ENCODE measurements around the gene SUPT3H.

Gene SUPT3H

GRCh38 chr6:44859901-44860410, 517.8 kb downstream of the SUPT3H start:
- TF ChIP-seq JUND (IDR thresholded peaks at IDR 0.05; ENCODE audit: low read depth), result no peak
- in situ Hi-C loops (cut with HindIII; ENCODE audit: low pct_unique_long_range_greater_than_20kb, low sequenced_read_pairs), result no loop called here
- no peak for DNase-seq (ENCODE audit: low read depth in 1 of 2, low spot score in 1 of 2)

DNA sequence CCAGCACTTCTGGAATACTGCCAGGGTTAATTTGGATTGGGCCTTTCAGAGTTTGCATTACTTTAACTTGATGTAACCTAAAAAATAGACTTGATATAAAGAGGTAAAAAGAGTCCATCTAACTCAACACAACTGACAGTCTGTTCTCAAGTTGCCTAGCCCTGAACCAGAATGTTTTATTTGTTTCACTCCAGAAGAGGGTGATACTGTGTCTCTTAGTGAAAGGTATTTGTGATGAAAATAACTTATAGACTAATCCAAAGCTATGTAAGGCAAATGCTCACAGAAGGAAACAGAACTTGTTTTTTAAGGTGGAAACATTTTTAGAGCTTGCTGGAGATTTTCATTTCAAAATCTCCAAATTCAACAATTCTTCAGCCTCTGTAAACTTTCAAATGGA, 518.7 kb downstream of the SUPT3H start:
- TF ChIP-seq JUND (IDR thresholded peaks at IDR 0.05; ENCODE audit: low read depth), result no peak
- DNase-seq (ENCODE audit: low read depth in 1 of 2, low spot score in 1 of 2), result peak in 1 of 2 experiments; percentile 35
- in situ Hi-C loops (cut with HindIII; ENCODE audit: low pct_unique_long_range_greater_than_20kb, low sequenced_read_pairs), result no loop called here

DNA sequence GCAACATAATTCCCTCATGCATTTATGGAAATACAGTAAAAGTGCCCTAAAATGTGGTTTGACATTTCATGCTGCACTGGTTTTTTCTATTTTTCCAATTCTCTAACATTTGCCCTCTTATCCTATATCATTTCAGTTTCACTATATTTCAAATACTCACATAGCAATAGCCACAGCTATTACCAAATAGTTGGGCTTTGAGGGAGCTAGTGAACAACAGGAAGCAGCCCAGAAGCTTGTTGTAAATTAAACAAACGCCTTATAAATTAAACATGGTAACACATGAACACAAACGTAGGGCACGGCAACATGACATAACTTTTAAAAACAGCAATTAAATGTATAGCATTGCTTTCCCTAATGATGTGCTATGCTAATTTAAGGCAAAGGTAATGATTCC, 521.3 kb downstream of the SUPT3H start:
- in situ Hi-C loops (cut with HindIII; ENCODE audit: low pct_unique_long_range_greater_than_20kb, low sequenced_read_pairs), result no loop called here
- TF ChIP-seq JUND (IDR thresholded peaks at IDR 0.05; ENCODE audit: low read depth), result no peak
- no peak for DNase-seq (ENCODE audit: low read depth in 1 of 2, low spot score in 1 of 2)

GRCh38 chr6:44855562-44856411, 521.9 kb downstream of the SUPT3H start:
- DNase-seq (ENCODE audit: low read depth in 1 of 2, low spot score in 1 of 2), result no peak
- in situ Hi-C loops (cut with HindIII; ENCODE audit: low pct_unique_long_range_greater_than_20kb, low sequenced_read_pairs), result no loop called here
- TF ChIP-seq JUND (IDR thresholded peaks at IDR 0.05; ENCODE audit: low read depth), result no peak

DNA sequence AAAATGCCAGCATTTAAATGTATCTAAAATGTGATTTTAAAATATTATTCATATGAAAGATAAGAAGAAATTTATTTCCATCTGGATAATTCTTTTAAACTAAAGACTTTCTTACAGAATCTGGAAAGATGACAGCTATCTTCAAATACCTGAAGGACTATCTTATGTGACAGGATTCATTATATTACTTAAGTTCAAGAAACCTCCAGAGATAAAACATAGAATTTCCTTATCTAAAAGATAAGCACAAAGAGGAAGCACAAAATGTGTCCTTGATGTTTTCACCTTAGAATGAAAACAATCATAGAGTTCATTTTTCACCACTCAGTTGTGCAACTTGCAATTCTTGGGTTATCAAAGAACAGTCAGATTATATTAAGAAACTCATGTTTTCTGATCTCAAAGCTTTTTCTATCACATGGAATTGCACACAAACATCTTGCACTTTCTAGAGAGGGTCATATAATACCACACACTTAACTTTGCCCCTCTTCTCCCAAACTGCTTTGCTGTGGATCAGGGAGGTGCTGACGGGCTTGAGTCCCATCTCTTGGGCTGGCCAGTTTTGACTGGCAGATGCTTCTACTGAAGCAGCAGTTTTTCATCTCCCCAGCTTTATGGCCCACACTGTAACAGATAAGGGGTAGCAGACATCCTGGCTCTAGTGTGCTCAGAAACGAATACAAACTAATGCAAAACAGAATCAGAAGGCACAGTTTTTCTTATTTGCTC, 522.9 kb downstream of the SUPT3H start:
- no peak for TF ChIP-seq JUND (IDR thresholded peaks at IDR 0.05; ENCODE audit: low read depth)
- DNase-seq (ENCODE audit: low read depth in 1 of 2, low spot score in 1 of 2), result no peak
- in situ Hi-C loops (cut with HindIII; ENCODE audit: low pct_unique_long_range_greater_than_20kb, low sequenced_read_pairs), result no loop called here

- DNase-seq (ENCODE audit: low read depth in 1 of 2, low spot score in 1 of 2), result no peak
- in situ Hi-C loops (cut with HindIII; ENCODE audit: low pct_unique_long_range_greater_than_20kb, low sequenced_read_pairs), result no loop called here
- TF ChIP-seq JUND (IDR thresholded peaks at IDR 0.05; ENCODE audit: low read depth), result no peak
These were observed 526.6 kb downstream of the SUPT3H start for GRCh38 chr6:44851176-44851575.

GRCh38 chr6:44850312-44850711, 527.4 kb downstream of the SUPT3H start:
- in situ Hi-C loops (cut with HindIII; ENCODE audit: low pct_unique_long_range_greater_than_20kb, low sequenced_read_pairs), result no loop called here
- no peak for TF ChIP-seq JUND (IDR thresholded peaks at IDR 0.05; ENCODE audit: low read depth)
- DNase-seq (ENCODE audit: low read depth in 1 of 2, low spot score in 1 of 2), result no peak

GRCh38 chr6:44849806-44850205, 527.9 kb downstream of the SUPT3H start:
- DNase-seq (ENCODE audit: low read depth in 1 of 2, low spot score in 1 of 2), result no peak

DNA sequence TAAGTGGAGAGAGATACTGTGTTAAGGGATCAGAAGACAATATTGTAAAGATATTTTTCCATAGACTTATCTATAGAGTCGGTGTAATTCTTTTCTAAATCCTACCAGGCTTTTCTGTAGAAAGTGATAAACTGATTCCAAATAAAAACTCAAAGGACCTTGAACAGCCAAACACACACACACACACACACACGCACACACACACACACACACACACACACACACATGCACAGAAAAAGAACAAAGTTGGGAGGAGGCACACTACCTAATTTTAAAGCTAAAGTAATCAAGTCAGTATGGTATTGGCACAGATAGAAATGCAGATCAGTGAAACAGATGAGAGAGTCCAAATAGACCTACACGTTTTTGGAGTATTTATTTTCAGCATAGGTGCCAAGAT, 534.0 kb downstream of the SUPT3H start:
- in situ Hi-C loops (cut with HindIII; ENCODE audit: low pct_unique_long_range_greater_than_20kb, low sequenced_read_pairs), result no loop called here
- no peak for DNase-seq (ENCODE audit: low read depth in 1 of 2, low spot score in 1 of 2)
- TF ChIP-seq JUND (IDR thresholded peaks at IDR 0.05; ENCODE audit: low read depth), result no peak

More at GRCh38 chr6:44849806-44850205, 527.9 kb downstream of the SUPT3H start:
- in situ Hi-C loops (cut with HindIII; ENCODE audit: low pct_unique_long_range_greater_than_20kb, low sequenced_read_pairs), result no loop called here
- TF ChIP-seq JUND (IDR thresholded peaks at IDR 0.05; ENCODE audit: low read depth), result no peak

DNA sequence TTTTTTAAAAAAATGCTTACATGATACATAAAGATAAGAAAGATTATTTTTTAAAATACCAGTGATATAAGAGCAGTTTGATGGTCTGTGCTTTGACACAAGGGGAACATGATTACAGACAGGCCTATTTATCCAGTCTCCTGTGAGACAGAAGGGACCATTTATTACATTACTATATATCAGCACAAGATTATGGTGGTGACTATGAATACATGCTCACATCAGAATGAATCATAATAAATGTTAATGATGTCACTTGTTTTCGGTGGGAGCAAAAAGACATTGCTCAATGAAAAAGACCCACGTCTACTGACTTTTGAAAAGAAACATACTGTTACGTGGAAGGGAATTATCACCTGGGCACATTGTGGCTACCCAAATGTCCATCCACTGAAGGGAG, 535.1 kb downstream of the SUPT3H start:
- DNase-seq (ENCODE audit: low read depth in 1 of 2, low spot score in 1 of 2), result no peak
- no peak for TF ChIP-seq JUND (IDR thresholded peaks at IDR 0.05; ENCODE audit: low read depth)
- in situ Hi-C loops (cut with HindIII; ENCODE audit: low pct_unique_long_range_greater_than_20kb, low sequenced_read_pairs), result no loop called here

DNA sequence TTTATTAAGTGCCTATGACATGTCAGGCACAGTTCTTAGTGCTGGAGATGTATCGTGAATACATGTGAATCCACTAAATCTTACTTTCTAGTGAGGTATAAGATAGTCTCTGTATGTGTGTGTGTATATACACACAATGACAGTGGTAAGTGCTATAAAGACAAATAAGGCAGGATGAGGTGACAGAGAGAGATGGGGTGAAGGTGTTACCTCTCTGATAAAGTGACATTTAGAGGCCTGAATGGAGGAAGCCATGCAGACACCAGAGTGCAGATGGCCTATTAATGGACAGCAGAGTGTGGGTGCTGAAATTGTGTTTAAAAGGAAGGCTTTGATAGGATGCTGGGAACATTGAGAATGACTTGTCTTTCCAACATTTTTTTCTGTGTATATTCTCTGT, 535.9 kb downstream of the SUPT3H start:
- in situ Hi-C loops (cut with HindIII; ENCODE audit: low pct_unique_long_range_greater_than_20kb, low sequenced_read_pairs), result no loop called here
- no peak for TF ChIP-seq JUND (IDR thresholded peaks at IDR 0.05; ENCODE audit: low read depth)

GRCh38 chr6:44837741-44838140, 540.0 kb downstream of the SUPT3H start:
- no peak for TF ChIP-seq JUND (IDR thresholded peaks at IDR 0.05; ENCODE audit: low read depth)
- in situ Hi-C loops (cut with HindIII; ENCODE audit: low pct_unique_long_range_greater_than_20kb, low sequenced_read_pairs), result no loop called here
- DNase-seq (ENCODE audit: low read depth in 1 of 2, low spot score in 1 of 2), result no peak

More for the DNA sequence above, 535.9 kb downstream of the SUPT3H start:
- DNase-seq (ENCODE audit: low read depth in 1 of 2, low spot score in 1 of 2), result no peak

DNA sequence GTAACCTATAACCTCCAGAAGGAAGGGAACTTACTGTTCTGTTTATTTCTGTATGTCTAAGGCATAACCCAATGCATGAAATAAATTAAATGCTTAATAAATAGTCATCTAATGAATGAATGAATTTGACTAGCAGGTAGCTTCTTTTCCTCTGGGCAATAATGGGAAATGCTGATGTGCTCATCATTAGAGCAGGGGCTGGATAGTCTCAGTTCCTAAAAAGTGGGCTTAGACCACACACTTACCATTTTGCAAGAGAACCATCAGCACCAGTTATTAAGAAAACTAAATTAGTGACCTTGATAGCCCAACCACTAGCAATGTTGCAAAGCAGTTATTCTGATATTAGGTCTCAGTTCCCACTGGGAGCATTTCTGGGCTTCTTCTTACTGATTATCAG, 540.5 kb downstream of the SUPT3H start:
- in situ Hi-C loops (cut with HindIII; ENCODE audit: low pct_unique_long_range_greater_than_20kb, low sequenced_read_pairs), result no loop called here
- no peak for TF ChIP-seq JUND (IDR thresholded peaks at IDR 0.05; ENCODE audit: low read depth)
- DNase-seq (ENCODE audit: low read depth in 1 of 2, low spot score in 1 of 2), result no peak
